AG10803 (cell line): Measurements from ENCODE around the gene TPRKB.
"Not testable (repeated sequence)": the region's sequence is repeated elsewhere in the genome, so short reads cannot be mapped to it uniquely, and the experiment has no call there.

Experiments
- DNase-seq: peaks from one replicate; pipeline ENCODE4 v3.0.0; 2010; ENCODE audit warnings: low read depth
- H3K4me3 ChIP-seq: 2 replicates; pipeline ENCODE4 v1.5.1; 2011; ENCODE audit warnings: mild to moderate bottlenecking, low read length, control low read depth
- CTCF ChIP-seq: conservative IDR thresholded peaks from 2 replicates; pipeline ENCODE4 v1.5.1; 2011; ENCODE audit warnings: mild to moderate bottlenecking, low read length, control low read depth, inconsistent platforms

Gene TPRKB

DNA sequence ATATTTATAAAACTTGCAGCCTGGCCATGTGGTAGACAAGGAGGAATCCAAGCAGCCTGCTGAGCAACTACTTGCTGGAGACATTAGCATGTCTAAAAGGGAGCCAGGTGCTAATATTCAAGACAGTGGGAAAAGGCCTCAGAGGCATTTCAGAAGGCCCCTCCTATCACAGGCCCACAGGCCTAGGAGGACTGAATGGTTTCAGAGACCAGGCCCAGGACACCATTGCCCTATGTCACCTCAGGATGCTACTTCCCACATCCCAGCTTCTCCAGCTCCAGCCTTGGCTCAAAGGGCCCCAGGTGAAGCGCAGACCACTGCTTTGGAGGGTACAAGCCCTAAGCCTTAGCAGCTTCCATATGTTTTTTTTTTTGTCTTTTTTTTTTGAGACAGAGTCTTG lies 39.0 kb downstream of the TPRKB start:
- H3K4me3 ChIP-seq = no peak overlapping the region
- TF ChIP-seq CTCF = no peak
- no peak for DNase-seq

DNA sequence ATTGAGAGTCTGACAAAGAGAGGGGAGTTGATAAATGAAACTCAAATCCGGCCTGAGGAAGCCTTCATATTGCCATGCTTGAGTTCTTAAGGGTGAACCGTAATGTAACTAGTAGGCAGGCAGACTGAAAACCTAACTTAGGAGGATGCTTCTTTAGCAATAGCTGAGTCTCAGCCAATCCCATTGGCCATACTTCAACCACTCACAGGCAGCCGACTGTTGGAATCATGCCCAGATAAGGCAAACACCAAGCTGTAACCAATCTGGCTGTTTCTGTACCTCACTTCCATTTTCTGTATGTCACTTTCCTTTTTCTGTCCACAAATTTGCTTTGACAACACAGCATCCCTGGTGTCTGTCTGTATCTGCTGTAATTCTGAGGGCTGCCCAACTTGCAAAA lies 39.5 kb downstream of the TPRKB start:
- no peak overlapping the region for H3K4me3 ChIP-seq
- TF ChIP-seq CTCF = no peak
- DNase-seq = peak; percentile 23

- H3K4me3 ChIP-seq, DNase-seq: not testable (repeated sequence)
Measured at GRCh38 chr2:73696985-73697384, 40.2 kb downstream of the TPRKB start.

DNA sequence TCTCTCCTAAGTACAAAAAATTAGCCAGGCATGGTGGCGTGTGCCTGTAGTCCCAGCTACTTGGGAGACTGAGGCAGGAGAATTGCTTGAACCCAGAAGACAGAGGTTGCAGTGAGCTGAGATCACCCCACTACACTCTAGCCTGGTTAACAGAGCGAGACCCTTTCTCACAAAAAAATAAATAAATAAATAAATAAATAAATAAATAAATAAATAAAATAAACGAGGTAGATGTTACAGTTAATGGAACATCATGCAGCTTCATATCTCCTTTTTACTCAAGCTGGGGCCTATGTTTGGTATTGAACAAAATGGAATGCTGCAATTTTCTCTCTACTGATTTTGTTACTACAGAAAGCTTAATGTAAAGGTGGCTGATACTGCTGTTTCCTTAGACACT lies 40.6 kb downstream of the TPRKB start:
- not testable (repeated sequence) for DNase-seq, H3K4me3 ChIP-seq

DNA sequence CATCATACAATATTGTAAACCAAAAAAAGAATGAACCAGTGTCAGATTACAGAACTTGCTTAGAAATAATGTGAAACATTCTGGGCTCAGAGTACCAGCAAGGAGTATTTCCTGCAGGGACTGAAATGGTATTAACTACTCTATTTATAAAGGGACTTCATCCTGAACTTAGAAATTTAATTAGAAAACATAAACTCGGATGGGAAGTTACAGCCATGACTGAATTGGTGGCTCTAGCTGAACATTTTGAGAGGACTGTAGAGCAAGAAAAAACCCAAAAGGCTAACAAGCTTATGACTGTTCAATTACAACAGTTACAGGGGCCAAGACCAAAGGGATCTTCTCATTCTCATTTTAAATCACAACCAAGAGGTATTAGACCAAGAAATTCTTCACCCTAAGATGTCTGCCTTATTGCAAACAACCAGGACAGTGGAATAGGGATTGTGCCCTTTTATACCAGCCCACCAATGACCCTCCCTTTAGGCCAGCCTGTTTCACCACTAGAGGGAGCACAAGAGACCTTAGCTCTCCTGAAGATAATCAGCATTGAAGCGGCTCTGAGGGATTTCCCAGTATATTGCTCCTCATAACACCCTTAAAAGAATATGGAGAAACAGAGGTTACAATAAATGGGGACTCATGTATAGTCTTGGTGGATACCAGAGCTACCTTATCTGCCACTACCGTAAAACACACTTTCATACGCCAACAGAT lies 46.6 kb downstream of the TPRKB start:
- not testable (repeated sequence) for DNase-seq, H3K4me3 ChIP-seq
- TF ChIP-seq CTCF = peak; percentile 52

DNA sequence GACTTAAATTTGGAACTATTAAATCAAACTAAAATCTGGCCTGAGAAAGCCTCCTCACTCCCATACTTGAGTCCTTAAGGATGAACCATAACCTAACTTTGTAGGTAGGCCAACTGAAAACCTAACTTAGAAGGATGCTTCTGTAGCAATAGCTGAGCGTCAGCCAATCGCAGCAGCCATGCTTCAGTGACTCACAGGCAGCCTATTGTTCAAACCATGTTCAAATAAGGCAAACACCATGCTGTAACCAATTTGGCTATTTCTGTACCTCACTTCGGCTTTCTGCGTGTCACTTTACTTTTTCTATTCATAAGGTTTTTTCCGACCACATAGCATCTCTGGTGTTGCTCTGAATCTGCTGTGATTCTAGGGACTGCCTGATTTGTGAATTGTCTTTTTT lies 48.7 kb downstream of the TPRKB start:
- not testable (repeated sequence) for H3K4me3 ChIP-seq, DNase-seq

DNA sequence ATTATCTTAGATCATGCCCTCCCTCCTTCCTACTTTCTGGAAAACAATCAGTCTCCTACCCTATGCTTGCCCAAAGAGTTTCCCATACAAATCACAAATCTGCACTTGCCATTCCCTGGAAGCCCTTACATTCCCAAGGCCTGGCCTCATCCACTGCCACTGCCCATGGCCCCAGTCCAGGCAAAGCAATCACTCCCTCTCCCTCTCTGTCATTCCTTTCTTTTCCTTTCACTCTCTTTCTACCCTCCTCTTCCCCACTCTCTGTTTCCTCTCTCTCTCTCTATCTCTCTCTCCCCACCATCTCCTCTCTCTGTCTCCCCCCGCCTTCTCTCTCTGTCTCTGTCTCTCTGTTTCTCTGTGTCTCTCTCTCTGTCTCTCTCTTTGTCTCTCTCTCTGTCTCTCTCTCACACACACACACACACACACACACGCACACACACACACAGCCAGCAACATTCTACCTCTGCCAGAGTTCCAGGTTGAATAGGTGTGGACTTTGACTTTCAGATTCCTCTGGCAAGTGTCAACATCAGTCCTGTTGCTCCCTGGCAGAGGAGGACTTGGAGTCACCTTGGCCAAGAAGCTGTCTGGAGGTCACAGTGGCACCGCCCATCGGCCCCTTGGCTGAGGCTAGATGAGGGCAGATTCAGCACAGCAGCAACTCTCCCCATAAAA lies 51.2 kb downstream of the TPRKB start:
- TF ChIP-seq CTCF = no peak

GRCh38 chr2:73684905-73685304 lies 52.2 kb downstream of the TPRKB start:
- DNase-seq, H3K4me3 ChIP-seq: not testable (repeated sequence)

More for the DNA sequence above, 51.2 kb downstream of the TPRKB start:
- no peak overlapping the region for H3K4me3 ChIP-seq
- DNase-seq = no peak

DNA sequence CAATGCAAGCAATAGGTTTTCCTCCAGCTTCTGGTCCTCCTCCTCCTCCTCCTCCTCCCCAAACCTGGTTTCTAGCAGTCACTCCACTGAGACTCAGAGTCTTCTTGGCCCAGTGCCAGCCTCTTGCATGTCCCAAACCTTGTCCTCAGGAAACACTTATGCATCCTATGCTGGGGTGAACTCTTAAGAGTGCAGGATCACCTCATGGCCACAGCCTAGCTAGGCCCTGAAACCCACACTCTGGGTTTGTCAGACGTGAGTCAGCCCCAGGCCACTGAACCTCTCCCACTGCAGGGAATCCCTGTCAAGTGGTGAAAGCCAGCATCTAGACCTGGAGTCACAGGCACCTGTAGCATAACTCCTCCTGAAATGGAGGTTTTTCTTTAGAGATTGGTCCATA lies 52.8 kb downstream of the TPRKB start:
- DNase-seq, H3K4me3 ChIP-seq: not testable (repeated sequence)
